RWPE2 (cell line): ENCODE measurements around the gene BEND5.

ENCODE experiments used
- ATAC-seq: fragments of 200-7000 bp; cut with Tn5 transposase; 3 replicates; pipeline ENCODE4 v1.9.1; 2021; ENCODE audit warnings: low read depth
- DNase-seq: peaks from one replicate; pipeline ENCODE4 v3.0.0-alpha.2; 2020; ENCODE audit warnings: low spot score
- H3K27ac ChIP-seq: fragments of 450-650 bp; 2 replicates; pipeline ENCODE4 v1.5.1; 2017; ENCODE audit warnings: mild to moderate bottlenecking; ENCODE audit not compliant: poor library complexity, severe bottlenecking
- H3K27me3 ChIP-seq: fragments of 250-450 bp; sonication (Bioruptor Pico); 2 replicates; pipeline ENCODE4 v1.5.1; 2021; ENCODE audit warnings: mild to moderate bottlenecking, moderate library complexity; ENCODE audit not compliant: insufficient read depth, poor library complexity, severe bottlenecking
- H3K36me3 ChIP-seq: fragments of 250-450 bp; sonication (Bioruptor Pico); 2 replicates; pipeline ENCODE4 v1.5.1; 2020; ENCODE audit warnings: low read depth, mild to moderate bottlenecking, moderate library complexity
- H3K4me1 ChIP-seq: fragments of 250-450 bp; sonication (Bioruptor Pico); 2 replicates; pipeline ENCODE4 v1.5.1; 2021; ENCODE audit warnings: mild to moderate bottlenecking, moderate library complexity; ENCODE audit not compliant: insufficient read depth, poor library complexity, severe bottlenecking
- H3K4me3 ChIP-seq: fragments of 250-450 bp; sonication (Bioruptor Pico); 2 replicates; pipeline ENCODE4 v1.5.1; 2021; ENCODE audit warnings: mild to moderate bottlenecking, moderate library complexity; ENCODE audit not compliant: severe bottlenecking
- H3K9me3 ChIP-seq: fragments of 250-450 bp; sonication (Bioruptor Pico); 2 replicates; pipeline ENCODE4 v1.5.1; 2021; ENCODE audit warnings: mild to moderate bottlenecking, moderate library complexity; ENCODE audit not compliant: severe bottlenecking
- TF ChIP-seq, protein P1 (sequence below): fragments of 450-650 bp; IDR thresholded peaks from one replicate; pipeline ENCODE4 v1.5.1; 2017; ENCODE audit warnings: mild to moderate bottlenecking, moderate library complexity; ENCODE audit not compliant: poor library complexity, severe bottlenecking

BEND5 gene

DNA sequence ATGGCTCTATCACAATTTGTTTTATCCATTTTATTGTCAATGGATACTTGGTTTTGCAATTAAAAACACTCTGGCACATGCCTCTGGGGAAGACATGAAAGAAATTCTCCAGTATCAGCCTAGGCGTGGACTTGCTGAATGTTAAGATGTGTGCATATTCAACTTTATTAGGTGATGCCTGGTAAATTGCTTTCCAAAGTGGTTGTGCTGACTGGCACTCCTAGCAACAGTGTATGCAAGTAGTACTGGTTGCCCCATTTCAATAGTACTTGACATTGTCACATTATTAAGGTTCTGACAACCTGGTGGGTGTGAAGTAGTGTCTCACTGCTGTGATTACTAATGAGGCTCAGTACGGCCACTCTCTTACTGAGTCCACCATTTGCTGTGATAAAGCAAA, 48.1 kb downstream of the BEND5 start:
- Histone ChIP-seq H3K4me1 (no peaks in the 10 kb centered on the region), H3K27ac (no peak overlapping the region), H3K36me3 (no peaks in the 10 kb centered on the region), H3K4me3 (no peak overlapping the region), H3K27me3 (no peaks in the 10 kb centered on the region), H3K9me3 (no peaks in the 10 kb centered on the region)
- TF ChIP-seq, protein P1, sequence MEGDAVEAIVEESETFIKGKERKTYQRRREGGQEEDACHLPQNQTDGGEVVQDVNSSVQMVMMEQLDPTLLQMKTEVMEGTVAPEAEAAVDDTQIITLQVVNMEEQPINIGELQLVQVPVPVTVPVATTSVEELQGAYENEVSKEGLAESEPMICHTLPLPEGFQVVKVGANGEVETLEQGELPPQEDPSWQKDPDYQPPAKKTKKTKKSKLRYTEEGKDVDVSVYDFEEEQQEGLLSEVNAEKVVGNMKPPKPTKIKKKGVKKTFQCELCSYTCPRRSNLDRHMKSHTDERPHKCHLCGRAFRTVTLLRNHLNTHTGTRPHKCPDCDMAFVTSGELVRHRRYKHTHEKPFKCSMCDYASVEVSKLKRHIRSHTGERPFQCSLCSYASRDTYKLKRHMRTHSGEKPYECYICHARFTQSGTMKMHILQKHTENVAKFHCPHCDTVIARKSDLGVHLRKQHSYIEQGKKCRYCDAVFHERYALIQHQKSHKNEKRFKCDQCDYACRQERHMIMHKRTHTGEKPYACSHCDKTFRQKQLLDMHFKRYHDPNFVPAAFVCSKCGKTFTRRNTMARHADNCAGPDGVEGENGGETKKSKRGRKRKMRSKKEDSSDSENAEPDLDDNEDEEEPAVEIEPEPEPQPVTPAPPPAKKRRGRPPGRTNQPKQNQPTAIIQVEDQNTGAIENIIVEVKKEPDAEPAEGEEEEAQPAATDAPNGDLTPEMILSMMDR = no peak
- no peak for DNase-seq
- no peak for ATAC-seq

DNA sequence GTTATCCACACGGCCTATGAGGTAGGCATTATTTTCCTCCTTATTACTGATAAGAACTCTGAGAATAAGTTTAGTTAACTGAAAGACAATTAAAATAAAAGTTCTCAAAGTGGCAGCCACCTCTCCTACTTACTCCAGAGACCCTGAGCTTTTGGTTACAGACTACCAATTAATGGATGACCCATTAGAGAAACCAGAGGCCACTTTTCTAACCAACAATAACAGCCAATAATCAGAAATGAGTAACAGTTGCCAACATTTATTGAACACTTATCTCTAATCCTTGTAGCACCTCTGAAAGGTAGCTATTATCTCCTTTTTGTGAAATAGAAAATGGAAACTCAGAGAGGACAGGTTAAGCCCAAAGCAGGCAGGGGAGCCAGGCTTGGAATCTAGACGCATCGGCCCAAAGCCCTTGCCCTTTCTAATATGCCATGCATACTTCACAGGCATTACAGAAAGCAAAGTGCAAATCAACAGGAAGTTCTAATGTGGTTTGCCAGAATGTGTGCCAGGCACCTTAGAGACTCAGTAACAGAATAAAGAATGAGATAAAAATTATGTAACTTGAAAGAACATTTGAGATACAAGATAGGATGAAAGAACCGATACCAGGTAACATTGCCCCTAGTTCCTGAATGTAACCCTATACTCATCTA, 50.0 kb downstream of the BEND5 start:
- TF ChIP-seq, protein P1 = no peak
- Histone ChIP-seq H3K9me3 (no peaks in the 10 kb centered on the region), H3K36me3 (no peaks in the 10 kb centered on the region), H3K27me3 (no peaks in the 10 kb centered on the region), H3K4me1 (no peaks in the 10 kb centered on the region), H3K4me3 (no peak overlapping the region), H3K27ac (no peak overlapping the region)
- no peak for ATAC-seq
- DNase-seq = no peak

DNA sequence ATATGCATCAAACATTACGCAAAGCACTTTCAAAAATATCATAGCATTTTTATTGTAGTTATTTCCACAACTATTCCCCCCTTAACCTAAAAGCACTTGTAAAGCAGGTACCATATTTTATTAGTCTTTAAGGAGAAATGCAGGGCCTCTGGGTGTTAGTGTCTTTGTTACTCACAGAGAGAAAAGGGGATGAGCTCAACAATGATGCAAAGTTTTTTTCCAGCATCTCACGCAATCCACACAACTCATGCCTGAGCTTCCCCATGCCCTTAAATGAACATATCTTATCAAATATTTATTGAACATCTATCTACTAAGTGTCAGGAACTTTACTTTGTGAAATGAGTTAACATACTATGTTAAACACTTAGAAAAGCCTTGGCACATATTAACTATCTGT, 50.6 kb downstream of the BEND5 start:
- ATAC-seq = no peak
- H3K4me3 ChIP-seq = no peak overlapping the region
- H3K9me3 ChIP-seq = no peaks in the 10 kb centered on the region
- TF ChIP-seq, protein P1 = no peak
- H3K4me1 ChIP-seq = no peaks in the 10 kb centered on the region
- DNase-seq = no peak
- H3K36me3 ChIP-seq = no peaks in the 10 kb centered on the region
- no peaks in the 10 kb centered on the region for H3K27me3 ChIP-seq
- no peak overlapping the region for H3K27ac ChIP-seq

DNA sequence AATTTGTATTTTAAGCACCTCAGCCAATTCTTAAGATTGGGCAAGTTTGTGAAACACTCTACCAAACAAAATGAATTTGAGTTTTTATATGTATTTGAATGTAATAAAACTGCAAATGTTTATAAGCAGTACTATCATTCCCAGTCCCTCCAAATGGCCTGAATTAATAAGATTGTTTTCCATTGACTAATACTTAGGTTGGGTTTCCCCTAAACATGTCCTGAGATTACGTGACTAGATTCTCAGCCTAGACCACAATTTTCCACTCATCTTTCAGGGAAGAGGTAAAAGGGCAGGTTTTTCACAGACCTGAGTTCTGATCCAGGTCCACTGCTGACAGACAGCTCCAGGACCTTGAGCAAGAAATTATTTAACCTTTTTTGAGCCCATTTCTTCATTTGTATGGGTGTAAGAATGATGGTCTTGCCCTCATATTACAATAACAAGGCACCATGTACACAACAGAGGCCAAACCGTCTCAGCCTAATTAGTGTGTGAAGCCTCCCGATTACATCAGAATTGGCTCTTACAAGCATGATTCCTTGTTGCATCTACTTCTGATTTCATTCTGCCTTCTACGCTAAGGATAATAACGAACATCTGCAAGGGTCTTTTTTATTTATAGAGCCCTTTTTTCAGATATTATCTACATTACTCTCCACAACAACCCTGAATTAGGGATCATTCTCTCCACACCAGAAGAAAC, 51.2 kb downstream of the BEND5 start:
- TF ChIP-seq, protein P1 = no peak
- H3K36me3 ChIP-seq = no peaks in the 10 kb centered on the region
- no peak overlapping the region for H3K4me3 ChIP-seq
- no peaks in the 10 kb centered on the region for H3K4me1 ChIP-seq
- H3K27ac ChIP-seq = no peak overlapping the region
- no peaks in the 10 kb centered on the region for H3K9me3 ChIP-seq
- ATAC-seq (no peak), DNase-seq (no peak)
- no peaks in the 10 kb centered on the region for H3K27me3 ChIP-seq

DNA sequence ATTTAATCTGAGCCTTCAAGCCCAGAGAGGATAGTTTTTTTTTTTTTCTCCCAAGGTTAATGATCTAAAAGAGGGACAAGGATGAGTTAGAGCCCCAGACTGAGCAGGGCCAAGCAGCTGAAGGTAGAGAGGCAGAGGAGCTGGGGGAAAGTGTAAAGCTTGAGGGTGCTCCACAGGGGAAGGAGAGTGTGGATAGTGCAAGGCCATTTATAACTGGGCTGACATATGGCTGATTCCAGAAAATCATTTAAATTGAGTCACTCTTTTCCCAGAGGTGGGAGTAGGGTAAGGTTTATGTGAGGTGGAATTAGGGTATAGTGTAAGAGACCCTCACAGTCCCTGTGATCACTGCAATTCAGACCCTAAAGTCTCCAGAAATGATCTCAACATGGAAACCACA, 55.8 kb downstream of the BEND5 start:
- ATAC-seq (no peak), DNase-seq (no peak)
- Histone ChIP-seq H3K36me3 (no peaks in the 10 kb centered on the region), H3K9me3 (no peaks in the 10 kb centered on the region), H3K27ac (no peak overlapping the region), H3K4me3 (no peak overlapping the region), H3K27me3 (no peaks in the 10 kb centered on the region), H3K4me1 (no peaks in the 10 kb centered on the region)
- TF ChIP-seq, protein P1 = no peak
